ENCODE results near the gene KRT72.

The KRT72 gene

GRCh38 chr12:52575948-52576347 lies 25.3 kb downstream of the KRT72 start:
- no peak overlapping the region for H3K4me3 ChIP-seq (ENCODE audit: low read depth, low read length, poor library complexity, severe bottlenecking)
- no peaks in the 10 kb centered on the region for H3F3A ChIP-seq (ENCODE audit: insufficient read depth, low read length)
- no peaks in the 10 kb centered on the region for H3K27me3 ChIP-seq (ENCODE audit: insufficient read depth, low read length)
- H3K79me2 ChIP-seq (ENCODE audit: insufficient read depth, low read length): no peaks in the 10 kb centered on the region
- H3K9ac ChIP-seq (ENCODE audit: low read length): no peak overlapping the region
- H4K20me1 ChIP-seq (ENCODE audit: insufficient read depth, low read length): no peaks in the 10 kb centered on the region
- no peaks in the 10 kb centered on the region for H3K9me3 ChIP-seq (ENCODE audit: low read length)
- TF ChIP-seq EZH2 (IDR thresholded peaks at IDR 0.05; ENCODE audit: borderline replicate concordance, low read length) (no peak), CTCF (IDR thresholded peaks at IDR 0.05; ENCODE audit: low read length) (no peak)
- H3K9me2 ChIP-seq (ENCODE audit: low read depth, low read length): no peaks in the 10 kb centered on the region
- H3K27ac ChIP-seq (ENCODE audit: low read depth, low read length, poor library complexity, severe bottlenecking): no peak overlapping the region
- H3K4me2 ChIP-seq (ENCODE audit: low read length): no peak overlapping the region
- no peak overlapping the region for H2AFZ ChIP-seq (ENCODE audit: low read length)
- H3K36me3 ChIP-seq (ENCODE audit: insufficient read depth, low read length): no peaks in the 10 kb centered on the region
- H3K4me1 ChIP-seq (ENCODE audit: insufficient read depth, low read length, severe bottlenecking): no peaks in the 10 kb centered on the region

- no peak overlapping the region for H3K4me2 ChIP-seq (ENCODE audit: low read length)
- no peak overlapping the region for H3K9ac ChIP-seq (ENCODE audit: low read length)
- no peak overlapping the region for H3K4me3 ChIP-seq (ENCODE audit: low read depth, low read length, poor library complexity, severe bottlenecking)
- H2AFZ ChIP-seq (ENCODE audit: low read length): no peak overlapping the region
- no peaks in the 10 kb centered on the region for H3K27me3 ChIP-seq (ENCODE audit: insufficient read depth, low read length)
- TF ChIP-seq CTCF (IDR thresholded peaks at IDR 0.05; ENCODE audit: low read length) (no peak), EZH2 (IDR thresholded peaks at IDR 0.05; ENCODE audit: borderline replicate concordance, low read length) (no peak)
- no peak overlapping the region for H3K27ac ChIP-seq (ENCODE audit: low read depth, low read length, poor library complexity, severe bottlenecking)
- H3F3A ChIP-seq (ENCODE audit: insufficient read depth, low read length): no peaks in the 10 kb centered on the region
- no peaks in the 10 kb centered on the region for H3K9me3 ChIP-seq (ENCODE audit: low read length)
- no peaks in the 10 kb centered on the region for H4K20me1 ChIP-seq (ENCODE audit: insufficient read depth, low read length)
- no peaks in the 10 kb centered on the region for H3K79me2 ChIP-seq (ENCODE audit: insufficient read depth, low read length)
- no peaks in the 10 kb centered on the region for H3K36me3 ChIP-seq (ENCODE audit: insufficient read depth, low read length)
- H3K4me1 ChIP-seq (ENCODE audit: insufficient read depth, low read length, severe bottlenecking): no peaks in the 10 kb centered on the region
- no peaks in the 10 kb centered on the region for H3K9me2 ChIP-seq (ENCODE audit: low read depth, low read length)
These were observed 26.0 kb downstream of the KRT72 start for GRCh38 chr12:52575256-52575655.

- Histone ChIP-seq H3K79me2 (ENCODE audit: insufficient read depth, low read length) (no peaks in the 10 kb centered on the region), H3K9me3 (ENCODE audit: low read length) (no peaks in the 10 kb centered on the region), H3K9me2 (ENCODE audit: low read depth, low read length) (no peaks in the 10 kb centered on the region), H3K9ac (ENCODE audit: low read length) (no peak within 1 kb of the TSS), H3K27ac (ENCODE audit: low read depth, low read length, poor library complexity, severe bottlenecking) (no peak within 1 kb of the TSS), H3K27me3 (ENCODE audit: insufficient read depth, low read length) (no peaks in the 10 kb centered on the region), H3K4me2 (ENCODE audit: low read length) (no peak within 1 kb of the TSS), H3K4me3 (ENCODE audit: low read depth, low read length, poor library complexity, severe bottlenecking) (no peak within 1 kb of the TSS), H3K4me1 (ENCODE audit: insufficient read depth, low read length, severe bottlenecking) (no peaks in the 10 kb centered on the region), H3K36me3 (ENCODE audit: insufficient read depth, low read length) (no peaks in the 10 kb centered on the region), H2AFZ (ENCODE audit: low read length) (no peak within 1 kb of the TSS), H4K20me1 (ENCODE audit: insufficient read depth, low read length) (no peaks in the 10 kb centered on the region), H3F3A (ENCODE audit: insufficient read depth, low read length) (no peaks in the 10 kb centered on the region)
- TF ChIP-seq EZH2 (IDR thresholded peaks at IDR 0.05; ENCODE audit: borderline replicate concordance, low read length): no peak
- TF ChIP-seq CTCF (IDR thresholded peaks at IDR 0.05; ENCODE audit: low read length): no peak
These were observed 27.5 kb downstream of the KRT72 start, which contains the start of gene KRT74 for GRCh38 chr12:52573743-52574142. Gene KRT74 (minus strand): TSS chr12:52573843. CDS start chr12:52573777, 66 bp downstream.
